ENCODE data around the gene GRM5. TPM values are rescaled to one million over a fixed set of nuclear protein-coding genes. Genes with fewer than 3 reads are reported as not detected.

GRM5 gene
- total RNA-seq, 1 donor from 2014 or later, result 0.17 TPM

DNA sequence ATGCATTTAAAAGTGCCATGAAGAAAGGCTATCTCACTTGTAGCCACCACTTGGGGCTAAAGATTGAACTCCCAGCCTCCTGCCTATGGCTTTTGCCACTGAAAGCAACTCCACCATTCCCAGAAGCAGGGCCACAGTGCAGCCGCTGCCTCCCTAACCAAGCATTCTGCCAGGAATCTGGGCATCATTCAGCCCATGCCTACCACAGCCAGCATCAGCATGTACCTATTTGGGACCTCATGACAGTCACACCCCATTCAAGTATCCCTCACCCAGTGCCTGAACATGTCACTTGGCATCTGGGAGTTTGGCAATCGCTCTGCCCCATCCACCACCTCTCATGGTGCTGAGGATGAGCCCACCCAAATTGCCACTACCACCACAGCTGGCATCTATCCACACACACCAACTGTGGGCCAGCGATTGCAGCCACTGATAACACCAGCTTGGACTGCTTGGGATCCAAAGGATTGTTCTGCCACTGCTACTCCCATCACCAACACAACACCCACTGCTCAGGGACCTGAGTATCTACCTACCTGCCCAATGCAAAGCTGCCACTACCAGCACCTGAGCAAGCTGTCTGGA lies 234.4 kb downstream of the GRM5 start:
- Mint-ChIP-seq H3K36me3 (no peaks in the 10 kb centered on the region), H3K27ac (no peak overlapping the region), H3K4me1 (ENCODE audit: unreplicated experiment) (no peaks in the 10 kb centered on the region), H3K27me3 (no peaks in the 10 kb centered on the region), H3K4me3 (no peak overlapping the region), H3K9me3 (no peaks in the 10 kb centered on the region)
- TF ChIP-seq, protein P1, sequence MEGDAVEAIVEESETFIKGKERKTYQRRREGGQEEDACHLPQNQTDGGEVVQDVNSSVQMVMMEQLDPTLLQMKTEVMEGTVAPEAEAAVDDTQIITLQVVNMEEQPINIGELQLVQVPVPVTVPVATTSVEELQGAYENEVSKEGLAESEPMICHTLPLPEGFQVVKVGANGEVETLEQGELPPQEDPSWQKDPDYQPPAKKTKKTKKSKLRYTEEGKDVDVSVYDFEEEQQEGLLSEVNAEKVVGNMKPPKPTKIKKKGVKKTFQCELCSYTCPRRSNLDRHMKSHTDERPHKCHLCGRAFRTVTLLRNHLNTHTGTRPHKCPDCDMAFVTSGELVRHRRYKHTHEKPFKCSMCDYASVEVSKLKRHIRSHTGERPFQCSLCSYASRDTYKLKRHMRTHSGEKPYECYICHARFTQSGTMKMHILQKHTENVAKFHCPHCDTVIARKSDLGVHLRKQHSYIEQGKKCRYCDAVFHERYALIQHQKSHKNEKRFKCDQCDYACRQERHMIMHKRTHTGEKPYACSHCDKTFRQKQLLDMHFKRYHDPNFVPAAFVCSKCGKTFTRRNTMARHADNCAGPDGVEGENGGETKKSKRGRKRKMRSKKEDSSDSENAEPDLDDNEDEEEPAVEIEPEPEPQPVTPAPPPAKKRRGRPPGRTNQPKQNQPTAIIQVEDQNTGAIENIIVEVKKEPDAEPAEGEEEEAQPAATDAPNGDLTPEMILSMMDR (conservative IDR thresholded peaks at IDR 0.05), result no peak
- no peak for DNase-seq (ENCODE audit: extremely low spot score, unreplicated experiment)

DNA sequence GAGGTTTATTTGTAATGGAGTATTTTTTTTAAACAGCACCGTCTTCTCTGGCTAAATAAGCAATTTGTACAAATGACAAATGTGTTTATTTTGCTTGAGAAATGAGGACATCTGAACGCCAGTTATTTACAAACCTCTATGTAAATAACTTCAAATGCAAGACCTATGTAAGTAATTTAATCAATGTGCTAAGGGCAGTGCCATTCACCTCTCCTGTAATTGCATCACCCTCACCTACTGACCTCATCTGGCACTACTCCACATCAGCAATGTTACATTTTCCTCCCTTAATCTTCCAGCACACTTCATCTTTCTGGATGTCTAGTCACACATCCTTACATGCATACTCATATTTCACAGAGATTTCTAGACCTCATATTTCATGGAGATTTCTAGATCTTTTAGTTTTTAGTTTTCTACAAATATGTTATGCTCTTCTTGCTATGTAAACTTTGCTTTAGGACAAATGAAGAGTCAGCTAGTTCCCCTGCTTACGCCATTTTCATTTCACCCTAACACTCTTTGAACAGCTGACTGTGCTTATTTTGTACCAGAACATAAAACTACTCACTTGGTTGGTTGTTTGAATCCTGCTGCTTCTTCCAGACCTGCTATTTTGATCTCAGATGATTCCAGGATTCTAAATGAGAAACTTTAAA lies 238.6 kb downstream of the GRM5 start:
- TF ChIP-seq, protein P1 (conservative IDR thresholded peaks at IDR 0.05), result no peak
- peaks cover 4% of the 10 kb centered on the region for H3K27me3 Mint-ChIP-seq
- DNase-seq (ENCODE audit: extremely low spot score, unreplicated experiment), result no peak

DNA sequence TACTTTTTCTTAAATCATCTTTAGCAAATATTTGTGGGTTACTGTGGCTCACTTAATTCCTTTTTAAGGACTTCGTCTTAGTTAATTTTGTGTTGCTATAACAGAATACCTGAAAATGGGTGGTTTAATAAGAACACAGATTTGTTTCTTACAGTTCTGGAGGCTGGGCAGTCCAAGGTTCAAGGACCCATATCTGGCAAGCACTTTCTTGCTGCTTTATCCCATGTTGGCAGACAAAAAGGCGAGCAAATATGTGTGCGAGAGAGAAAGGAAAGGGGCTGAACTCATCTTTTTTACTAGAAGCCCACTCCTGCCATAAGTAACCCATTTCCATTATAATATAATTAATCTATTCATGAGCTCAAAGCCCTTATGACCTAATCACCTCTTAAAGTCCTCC lies 246.2 kb downstream of the GRM5 start:
- Mint-ChIP-seq H3K27me3 (peaks cover 4% of the 10 kb centered on the region), H3K4me1 (ENCODE audit: unreplicated experiment) (no peaks in the 10 kb centered on the region), H3K4me3 (no peak overlapping the region), H3K9me3 (no peaks in the 10 kb centered on the region), H3K27ac (no peak overlapping the region), H3K36me3 (no peaks in the 10 kb centered on the region)
- no peak for DNase-seq (ENCODE audit: extremely low spot score, unreplicated experiment)
- TF ChIP-seq, protein P1 (conservative IDR thresholded peaks at IDR 0.05), result no peak

More for the DNA sequence above, 238.6 kb downstream of the GRM5 start:
- H3K9me3 Mint-ChIP-seq, result no peaks in the 10 kb centered on the region
- H3K36me3 Mint-ChIP-seq, result no peaks in the 10 kb centered on the region
- H3K4me1 Mint-ChIP-seq (ENCODE audit: unreplicated experiment), result no peaks in the 10 kb centered on the region
- H3K27ac Mint-ChIP-seq, result no peak overlapping the region
- H3K4me3 Mint-ChIP-seq, result no peak overlapping the region

GRCh38 chr11:88818978-88819377 lies 246.8 kb downstream of the GRM5 start:
- Mint-ChIP-seq H3K27me3 (peaks cover 3% of the 10 kb centered on the region), H3K27ac (no peak overlapping the region)
- no peak for DNase-seq (ENCODE audit: extremely low spot score, unreplicated experiment)

GRCh38 chr11:88815505-88815904 lies 250.3 kb downstream of the GRM5 start:
- Mint-ChIP-seq H3K4me1 (ENCODE audit: unreplicated experiment) (no peaks in the 10 kb centered on the region), H3K36me3 (no peaks in the 10 kb centered on the region), H3K9me3 (no peaks in the 10 kb centered on the region), H3K27ac (no peak overlapping the region), H3K27me3 (peaks cover 4% of the 10 kb centered on the region), H3K4me3 (no peak overlapping the region)
- DNase-seq (ENCODE audit: extremely low spot score, unreplicated experiment), result no peak
- TF ChIP-seq, protein P1 (conservative IDR thresholded peaks at IDR 0.05), result no peak

More at GRCh38 chr11:88818978-88819377, 246.8 kb downstream of the GRM5 start:
- H3K9me3 Mint-ChIP-seq, result no peaks in the 10 kb centered on the region
- no peaks in the 10 kb centered on the region for H3K4me1 Mint-ChIP-seq (ENCODE audit: unreplicated experiment)
- H3K4me3 Mint-ChIP-seq, result no peak overlapping the region
- TF ChIP-seq, protein P1 (conservative IDR thresholded peaks at IDR 0.05), result no peak
- no peaks in the 10 kb centered on the region for H3K36me3 Mint-ChIP-seq
